HEK293 (cell line): ENCODE results near the gene RBM42.

Experiments
- CTCF ChIA-PET: fragments of 350-600 bp; formaldehyde crosslinking; extraction: SDS; loops from one replicate; lab custom pipeline; 2021; ENCODE audit warnings: antibody characterized with exemption; lab: Yijun Ruan, JAX
- POLR2A ChIA-PET: fragments of 300-600 bp; formaldehyde crosslinking; extraction: SDS; loops from one replicate; lab custom pipeline; 2020; ENCODE audit warnings: antibody characterized with exemption, inconsistent platforms; lab: Yijun Ruan, JAX
- H3K27ac ChIP-seq: fragments of 200-500 bp; sonication (Bioruptor generic); 2 replicates; pipeline ENCODE4 v1.5.1; 2014; ENCODE audit warnings: low read depth, low read length, control low read depth, inconsistent platforms; ENCODE audit errors: extremely low read depth
- H3K36me3 ChIP-seq, 2 experiments: fragments of 200-500 bp in 1 of 2; sonication (Bioruptor generic) in 1 of 2; 1 replicate in 1 of 2; 2 replicates in 1 of 2; pipeline ENCODE4 v1.5.1; 2014 to 2017; ENCODE audit warnings: inconsistent platforms in 2 of 2, low read length in 2 of 2; ENCODE audit not compliant: control insufficient read depth in 2 of 2, insufficient read depth in 1 of 2
- H3K4me1 ChIP-seq: fragments of 200-500 bp; sonication (Bioruptor generic); 2 replicates; pipeline ENCODE4 v1.5.1; 2014; ENCODE audit warnings: mild to moderate bottlenecking, low read length, inconsistent platforms; ENCODE audit not compliant: control insufficient read depth, insufficient read depth
- H3K4me3 ChIP-seq: 2 replicates; pipeline ENCODE4 v1.5.1; 2011; ENCODE audit warnings: low read depth, mild to moderate bottlenecking, control low read depth, low read length, moderate library complexity
- H3K9me3 ChIP-seq: fragments of 200-500 bp; sonication (Bioruptor generic); 2 replicates; pipeline ENCODE4 v1.5.1; 2014; ENCODE audit warnings: low read depth, low read length, inconsistent platforms; ENCODE audit not compliant: control insufficient read depth, insufficient read depth
- BCL6B ChIP-seq: fragments of 450-650 bp; formaldehyde crosslinking; IDR thresholded peaks from 2 replicates; pipeline ENCODE4 v1.5.1; 2017; ENCODE audit warnings: missing biosample characterization, missing genetic modification characterization
- GLIS2 ChIP-seq: fragments of 450-650 bp; formaldehyde crosslinking; IDR thresholded peaks from 2 replicates; pipeline ENCODE4 v1.5.1; 2016; ENCODE audit warnings: missing biosample characterization, missing genetic modification characterization
- IKZF3 ChIP-seq: fragments of 450-650 bp; IDR thresholded peaks from 2 replicates; pipeline ENCODE4 v1.5.0; 2018; ENCODE audit warnings: missing biosample characterization, mild to moderate bottlenecking, missing genetic modification characterization, moderate library complexity
- INSM2 ChIP-seq: fragments of 450-650 bp; formaldehyde crosslinking; IDR thresholded peaks from 2 replicates; pipeline ENCODE4 v1.5.1; 2016; ENCODE audit warnings: missing biosample characterization, missing genetic modification characterization
- KLF1 ChIP-seq: fragments of 450-650 bp; formaldehyde crosslinking; IDR thresholded peaks from 2 replicates; pipeline ENCODE4 v1.5.1; 2016; ENCODE audit warnings: missing biosample characterization, missing genetic modification characterization
- KLF16 ChIP-seq: fragments of 450-650 bp; formaldehyde crosslinking; IDR thresholded peaks from 2 replicates; pipeline ENCODE4 v1.5.1; 2017; ENCODE audit warnings: missing biosample characterization, missing genetic modification characterization
- KLF9 ChIP-seq: fragments of 450-650 bp; formaldehyde crosslinking; IDR thresholded peaks from 2 replicates; pipeline ENCODE4 v1.5.1; 2016; ENCODE audit warnings: missing biosample characterization, missing genetic modification characterization, low read depth
- OSR2 ChIP-seq: fragments of 450-650 bp; formaldehyde crosslinking; IDR thresholded peaks from 2 replicates; pipeline ENCODE4 v1.5.1; 2016; ENCODE audit warnings: missing biosample characterization, missing genetic modification characterization
- PRDM1 ChIP-seq: fragments of 450-650 bp; formaldehyde crosslinking; IDR thresholded peaks from 2 replicates; pipeline ENCODE4; 2016; ENCODE audit warnings: missing biosample characterization, missing genetic modification characterization
- REPIN1 ChIP-seq: fragments of 450-650 bp; formaldehyde crosslinking; IDR thresholded peaks from 2 replicates; pipeline ENCODE4 v1.5.1; 2017; ENCODE audit warnings: missing biosample characterization, missing genetic modification characterization, low read depth
- YY1 ChIP-seq: fragments of 450-650 bp; formaldehyde crosslinking; IDR thresholded peaks from 2 replicates; pipeline ENCODE4 v1.5.1; 2018; ENCODE audit warnings: missing biosample characterization, missing genetic modification characterization
- ZBTB48 ChIP-seq: fragments of 450-650 bp; formaldehyde crosslinking; IDR thresholded peaks from 2 replicates; pipeline ENCODE4 v1.5.1; 2016; ENCODE audit warnings: missing biosample characterization, missing genetic modification characterization
- ZFHX2 ChIP-seq: fragments of 450-650 bp; formaldehyde crosslinking; conservative IDR thresholded peaks from 2 replicates; pipeline ENCODE4 v1.5.1; 2016; ENCODE audit warnings: missing biosample characterization, missing genetic modification characterization
- ZFP69B ChIP-seq: fragments of 450-650 bp; formaldehyde crosslinking; IDR thresholded peaks from 2 replicates; pipeline ENCODE4 v1.5.1; 2016; ENCODE audit warnings: missing biosample characterization, missing genetic modification characterization
- ZNF10 ChIP-seq: fragments of 450-650 bp; formaldehyde crosslinking; IDR thresholded peaks from 2 replicates; pipeline ENCODE4 v1.5.1; 2017; ENCODE audit warnings: missing biosample characterization, missing genetic modification characterization
- ZNF221 ChIP-seq: fragments of 450-650 bp; formaldehyde crosslinking; IDR thresholded peaks from 2 replicates; pipeline ENCODE4 v1.5.1; 2017; ENCODE audit warnings: missing biosample characterization, missing genetic modification characterization, borderline replicate concordance
- ZNF292 ChIP-seq: fragments of 450-650 bp; formaldehyde crosslinking; IDR thresholded peaks from 2 replicates; pipeline ENCODE4 v1.5.1; 2016; ENCODE audit warnings: low read depth, missing biosample characterization, missing genetic modification characterization, borderline replicate concordance
- ZNF341 ChIP-seq: fragments of 450-650 bp; formaldehyde crosslinking; IDR thresholded peaks from 2 replicates; pipeline ENCODE4; 2016; ENCODE audit warnings: low read depth, missing biosample characterization, missing genetic modification characterization
- ZNF391 ChIP-seq: fragments of 450-650 bp; formaldehyde crosslinking; IDR thresholded peaks from 2 replicates; pipeline ENCODE4 v1.5.1; 2016; ENCODE audit warnings: low read depth, missing biosample characterization, missing genetic modification characterization, borderline replicate concordance
- ZNF394 ChIP-seq: fragments of 450-650 bp; formaldehyde crosslinking; IDR thresholded peaks from 2 replicates; pipeline ENCODE4 v1.5.1; 2016; ENCODE audit warnings: missing biosample characterization, missing genetic modification characterization, mild to moderate bottlenecking, moderate library complexity, borderline replicate concordance
- ZNF433 ChIP-seq: fragments of 450-650 bp; formaldehyde crosslinking; IDR thresholded peaks from 2 replicates; pipeline ENCODE4 v1.5.1; 2016; ENCODE audit warnings: missing biosample characterization, missing genetic modification characterization, low read depth
- ZNF48 ChIP-seq: fragments of 450-650 bp; formaldehyde crosslinking; IDR thresholded peaks from 2 replicates; pipeline ENCODE4 v1.5.1; 2016; ENCODE audit warnings: missing biosample characterization, missing genetic modification characterization
- ZNF488 ChIP-seq: fragments of 450-650 bp; formaldehyde crosslinking; IDR thresholded peaks from 2 replicates; pipeline ENCODE4 v1.5.1; 2016; ENCODE audit warnings: missing biosample characterization, missing genetic modification characterization
- ZNF510 ChIP-seq: fragments of 450-650 bp; formaldehyde crosslinking; IDR thresholded peaks from 2 replicates; pipeline ENCODE4 v1.5.1; 2018; ENCODE audit warnings: mild to moderate bottlenecking, missing genetic modification characterization, missing biosample characterization; ENCODE audit not compliant: insufficient replicate concordance
- ZNF549 ChIP-seq: fragments of 450-650 bp; IDR thresholded peaks from 2 replicates; pipeline ENCODE4 v1.5.1; 2018; ENCODE audit warnings: missing biosample characterization, missing genetic modification characterization, mild to moderate bottlenecking, inconsistent platforms, moderate library complexity
- ZNF660 ChIP-seq: fragments of 450-650 bp; IDR thresholded peaks from 2 replicates; pipeline ENCODE4 v1.5.1; 2018; ENCODE audit warnings: missing biosample characterization, mild to moderate bottlenecking, missing genetic modification characterization
- ZSCAN5A ChIP-seq: fragments of 450-650 bp; formaldehyde crosslinking; IDR thresholded peaks from 2 replicates; pipeline ENCODE4 v1.5.1; 2016; ENCODE audit warnings: missing biosample characterization, missing genetic modification characterization
- ZXDB ChIP-seq: fragments of 450-650 bp; formaldehyde crosslinking; IDR thresholded peaks from 2 replicates; pipeline ENCODE4 v1.5.1; 2016; ENCODE audit warnings: missing biosample characterization, missing genetic modification characterization
- TF ChIP-seq, protein P1 (sequence below): fragments of 450-650 bp; formaldehyde crosslinking; optimal IDR thresholded peaks from 2 replicates; pipeline ENCODE3; 2016; ENCODE audit warnings: missing biosample characterization, mild to moderate bottlenecking, missing genetic modification characterization

RBM42 gene

DNA sequence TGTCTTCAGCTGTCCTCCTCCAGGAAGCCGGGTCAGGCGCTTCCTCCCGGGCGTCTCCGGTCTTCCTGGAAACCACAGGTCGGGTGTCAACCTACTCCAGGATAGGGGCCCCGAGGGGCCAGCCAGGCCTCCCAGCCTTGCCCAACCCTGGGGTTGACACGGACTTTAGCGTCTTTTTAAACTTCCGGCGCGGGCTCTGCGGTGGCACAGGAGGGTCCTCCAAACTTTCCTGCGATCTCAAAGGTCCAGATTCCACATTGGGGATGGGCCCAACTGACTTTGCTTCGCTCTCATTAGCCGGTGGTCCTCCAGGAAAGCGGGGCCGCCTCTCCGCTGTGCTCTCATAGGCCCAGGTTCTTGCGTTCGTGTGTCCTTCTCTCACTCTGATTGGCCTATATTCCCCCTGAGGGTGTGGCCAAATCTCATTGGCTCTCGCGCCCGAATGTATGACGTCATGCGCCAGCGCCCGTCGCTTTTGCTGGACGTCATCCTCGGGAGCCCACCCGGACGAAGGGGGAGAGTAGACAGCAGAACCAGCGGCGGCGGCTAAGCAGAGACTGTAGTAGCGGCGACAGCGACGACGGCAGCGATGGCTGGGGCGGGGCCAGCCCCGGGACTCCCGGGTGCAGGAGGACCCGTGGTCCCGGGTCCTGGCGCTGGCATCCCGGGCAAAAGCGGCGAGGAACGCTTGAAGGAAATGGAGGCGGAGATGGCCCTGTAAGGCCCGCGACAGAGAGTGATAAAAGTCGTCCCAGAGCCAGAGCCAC is at the start of gene RBM42:
Gene RBM42, plus strand, starts transcription at position 472 of the 767 bp plus-strand sequence. Its CDS starts 118 bp downstream, at position 590.
- Histone ChIP-seq H3K27ac (peak within 1 kb of the TSS; percentile 83), H3K4me1 (peaks cover 13% of the 10 kb centered on the region), H3K4me3 (peak within 1 kb of the TSS; percentile 62), H3K9me3 (no peaks in the 10 kb centered on the region), H3K36me3 (peaks cover 40 to 70% of the 10 kb centered on the region in 2 experiments)
- ChIA-PET CTCF (interaction anchor here (0.6 to 1.2 kb wide), 2 partner anchors 74 to 199 kb away, joined by 3 read pairs; no protein-coding TSS in a partner anchor), POLR2A (interaction anchor here (0.5 to 4.6 kb wide), 11 partner anchors 9 to 302 kb away, joined by 3 to 42 read pairs (median 4); partner anchors contain the start of genes COX6B1 and HAUS5)
- peak; percentile 78 for TF ChIP-seq ZNF660
- peak; percentile 72 for TF ChIP-seq KLF9 (tag by site-specific recombination)
- TF ChIP-seq REPIN1 (tag by site-specific recombination): no peak; the same call in 1 of the 2 replicates
- TF ChIP-seq, protein P1, sequence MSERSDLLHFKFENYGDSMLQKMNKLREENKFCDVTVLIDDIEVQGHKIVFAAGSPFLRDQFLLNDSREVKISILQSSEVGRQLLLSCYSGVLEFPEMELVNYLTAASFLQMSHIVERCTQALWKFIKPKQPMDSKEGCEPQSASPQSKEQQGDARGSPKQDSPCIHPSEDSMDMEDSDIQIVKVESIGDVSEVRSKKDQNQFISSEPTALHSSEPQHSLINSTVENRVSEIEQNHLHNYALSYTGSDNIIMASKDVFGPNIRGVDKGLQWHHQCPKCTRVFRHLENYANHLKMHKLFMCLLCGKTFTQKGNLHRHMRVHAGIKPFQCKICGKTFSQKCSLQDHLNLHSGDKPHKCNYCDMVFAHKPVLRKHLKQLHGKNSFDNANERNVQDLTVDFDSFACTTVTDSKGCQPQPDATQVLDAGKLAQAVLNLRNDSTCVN (tag by site-specific recombination): peak; percentile 62
- peak; percentile 74 for TF ChIP-seq BCL6B (tag by site-specific recombination)
- TF ChIP-seq ZNF510 (tag by site-specific recombination): no peak
- TF ChIP-seq ZNF10 (tag by site-specific recombination): no peak; the same call in none of the 2 replicates
- peak; percentile 11; the same call in 1 of the 2 replicates for TF ChIP-seq ZNF488 (tag by site-specific recombination)
- TF ChIP-seq ZXDB (tag by site-specific recombination): peak; percentile 99
- TF ChIP-seq ZNF433 (tag by site-specific recombination): no peak
- no peak for TF ChIP-seq ZSCAN5A (tag by site-specific recombination)
- peak; percentile 92 for TF ChIP-seq ZFP69B
- TF ChIP-seq ZNF391 (tag by site-specific recombination): peak; percentile 99
- TF ChIP-seq GLIS2 (tag by site-specific recombination): peak; percentile 96
- TF ChIP-seq ZNF549 (tag by site-specific recombination): no peak
- TF ChIP-seq ZNF394 (tag by site-specific recombination): peak; percentile 65; the same call in 1 of the 2 replicates
- peak; percentile 70 for TF ChIP-seq ZNF341 (tag by site-specific recombination)
- no peak for TF ChIP-seq ZNF292 (tag by site-specific recombination)
- TF ChIP-seq ZBTB48 (tag by site-specific recombination): peak; percentile 21; the same call in 1 of the 2 replicates
- TF ChIP-seq KLF1 (tag by site-specific recombination): peak; percentile 97
- TF ChIP-seq IKZF3: peak; percentile 80
- no peak for TF ChIP-seq ZNF48 (tag by site-specific recombination)
- TF ChIP-seq OSR2 (tag by site-specific recombination): peak; percentile 73
- TF ChIP-seq ZNF221 (tag by site-specific recombination): no peak
- peak; percentile 66; the same call in 1 of the 2 replicates for TF ChIP-seq PRDM1
- TF ChIP-seq ZFHX2 (tag by site-specific recombination): peak; percentile 80
- TF ChIP-seq YY1 (tag by site-specific recombination): peak; percentile 80
- peak; percentile 96 for TF ChIP-seq KLF16 (tag by site-specific recombination)
- peak; percentile 96 for TF ChIP-seq INSM2 (tag by site-specific recombination)
